ENCODE measurements around the gene MTMR2. TPM values are rescaled to one million over a fixed set of nuclear protein-coding genes. Genes with fewer than 3 reads are reported as not detected.

Gene MTMR2
- total and polyA plus RNA-seq, 2 of the 13 experiments (the other 11 are each of a cell fraction or from before 2014, with no cell fraction given): 12.7 to 22.3 TPM

GRCh38 chr11:95790123-95790932, 133.6 kb downstream of the MTMR2 start, which contains the start of gene CEP57 (continued):
- no peak for TF ChIP-seq CEBPZ (IDR thresholded peaks at IDR 0.05; ENCODE audit: low read length)
- no peak for TF ChIP-seq ZNF207 (IDR thresholded peaks at IDR 0.05; ENCODE audit: borderline replicate concordance)
- TF ChIP-seq ZNF101 (CRISPR knock-in tag; IDR thresholded peaks at IDR 0.05; ENCODE audit: borderline replicate concordance, low read depth): no peak
- no peak for TF ChIP-seq ZNF362 (CRISPR knock-in tag; IDR thresholded peaks at IDR 0.05; ENCODE audit: borderline replicate concordance)
- TF ChIP-seq PBX3 (CRISPR knock-in tag; IDR thresholded peaks at IDR 0.05; ENCODE audit: borderline replicate concordance): no peak
- no peak for TF ChIP-seq POGZ (CRISPR knock-in tag; IDR thresholded peaks at IDR 0.05)
- TF ChIP-seq ZNF773 (CRISPR knock-in tag; IDR thresholded peaks at IDR 0.05; ENCODE audit: borderline replicate concordance): peak; percentile 35; the same call in 1 of the 2 replicates
- no peak for TF ChIP-seq ZNF251 (CRISPR knock-in tag; IDR thresholded peaks at IDR 0.05)
- TF ChIP-seq GATAD1 (CRISPR knock-in tag; IDR thresholded peaks at IDR 0.05): peak; percentile 13; the same call in 1 of the 2 replicates
- peak; percentile 41; the same call in 1 of the 2 replicates for TF ChIP-seq ATF2 (CRISPR knock-in tag; IDR thresholded peaks at IDR 0.05)
- no peak for TF ChIP-seq SRF (IDR thresholded peaks at IDR 0.05; ENCODE audit: low read depth, low read length)
- TF ChIP-seq SALL2 (CRISPR knock-in tag; IDR thresholded peaks at IDR 0.05): no peak
- peak; percentile 5; the same call in 1 of the 2 replicates for TF ChIP-seq ZNF589 (CRISPR knock-in tag; conservative IDR thresholded peaks at IDR 0.05)
- no peak for TF ChIP-seq NFE2L2 (IDR thresholded peaks at IDR 0.05; ENCODE audit: low read length)
- 0 out of 2 replicates have a peak, but pooled peaks have one; percentile 25 for TF ChIP-seq NFAT5 (CRISPR knock-in tag; IDR thresholded peaks at IDR 0.05)
- peak in 1 of 2 experiments; percentile 43; a peak in 1 of 4 replicates for TF ChIP-seq KLF16 (CRISPR knock-in tag; IDR thresholded peaks at IDR 0.05)

All from HepG2 (cell line).